ENCODE results near the gene DICER1.

DICER1 gene

GRCh38 chr14:95126906-95127530 lies 30.3 kb downstream of the DICER1 start:
- no peak for DNase-seq (ENCODE audit: low read depth in 2 of 2, low spot score in 1 of 2)

- DNase-seq (ENCODE audit: low read depth in 2 of 2, low spot score in 1 of 2): no peak
Measured at GRCh38 chr14:95125915-95126314, 31.4 kb downstream of the DICER1 start.

- no peak for DNase-seq (ENCODE audit: low read depth in 2 of 2, low spot score in 1 of 2)
Measured at GRCh38 chr14:95125221-95125620, 32.1 kb downstream of the DICER1 start.

- DNase-seq (ENCODE audit: low read depth in 2 of 2, low spot score in 1 of 2): no peak
Measured at GRCh38 chr14:95123891-95124579, 33.3 kb downstream of the DICER1 start.

GRCh38 chr14:95122621-95122945 lies 34.7 kb downstream of the DICER1 start:
- DNase-seq (ENCODE audit: low read depth in 2 of 2, low spot score in 1 of 2): no peak

- DNase-seq (ENCODE audit: low read depth in 2 of 2, low spot score in 1 of 2): no peak
Measured at GRCh38 chr14:95121911-95122620, 35.3 kb downstream of the DICER1 start.

- no peak for DNase-seq (ENCODE audit: low read depth in 2 of 2, low spot score in 1 of 2)
Measured at GRCh38 chr14:95119336-95119735, 38.0 kb downstream of the DICER1 start.

GRCh38 chr14:95117937-95118721 lies 39.2 kb downstream of the DICER1 start:
- no peak for DNase-seq (ENCODE audit: low read depth in 2 of 2, low spot score in 1 of 2)

GRCh38 chr14:95113476-95113875 lies 43.9 kb downstream of the DICER1 start:
- no peak for DNase-seq (ENCODE audit: low read depth in 2 of 2, low spot score in 1 of 2)

- DNase-seq (ENCODE audit: low read depth in 2 of 2, low spot score in 1 of 2): no peak
Measured at GRCh38 chr14:95111507-95112164, 45.7 kb downstream of the DICER1 start.

- no peak for DNase-seq (ENCODE audit: low read depth in 2 of 2, low spot score in 1 of 2)
Measured at GRCh38 chr14:95110178-95110577, 47.2 kb downstream of the DICER1 start.

GRCh38 chr14:95107711-95108110 lies 49.6 kb downstream of the DICER1 start:
- no peak for DNase-seq (ENCODE audit: low read depth in 2 of 2, low spot score in 1 of 2)

- DNase-seq (ENCODE audit: low read depth in 2 of 2, low spot score in 1 of 2): no peak
Measured at GRCh38 chr14:95106971-95107370, 50.4 kb downstream of the DICER1 start.

GRCh38 chr14:95104911-95105310 lies 52.4 kb downstream of the DICER1 start:
- DNase-seq (ENCODE audit: low read depth in 2 of 2, low spot score in 1 of 2): no peak

- no peak for DNase-seq (ENCODE audit: low read depth in 2 of 2, low spot score in 1 of 2)
Measured at GRCh38 chr14:95102680-95103044, 54.7 kb downstream of the DICER1 start.

- DNase-seq (ENCODE audit: low read depth in 2 of 2, low spot score in 1 of 2): no peak
Measured at GRCh38 chr14:95101736-95102679, 55.3 kb downstream of the DICER1 start.

GRCh38 chr14:95098984-95099599 lies 58.2 kb downstream of the DICER1 start:
- no peak for DNase-seq (ENCODE audit: low read depth in 2 of 2, low spot score in 1 of 2)

GRCh38 chr14:95097385-95097784 lies 59.9 kb downstream of the DICER1 start:
- DNase-seq (ENCODE audit: low read depth in 2 of 2, low spot score in 1 of 2): no peak

GRCh38 chr14:95096476-95096875 lies 60.9 kb downstream of the DICER1 start:
- no peak for DNase-seq (ENCODE audit: low read depth in 2 of 2, low spot score in 1 of 2)

- DNase-seq (ENCODE audit: low read depth in 2 of 2, low spot score in 1 of 2): no peak
Measured at GRCh38 chr14:95095996-95096395, 61.3 kb downstream of the DICER1 start.
